Gastroesophageal sphincter (tissue), 3 donors: Measurements from ENCODE around the gene CIAO2A.

ENCODE experiments used
- POLR2A ChIP-seq, 2 donors: fragments of 450-650 bp; IDR thresholded peaks; one replicate each; pipeline ENCODE4 v1.6.1; 2017; ENCODE audit warnings: antibody characterized with exemption in 2 of 2, mild to moderate bottlenecking in 2 of 2, moderate library complexity in 1 of 2
- TF ChIP-seq, protein P1 (sequence below), 4 experiments: fragments of 200-600 bp in 2 of 4; fragments of 450-650 bp in 2 of 4; sonication (generic) in 1 of 4; IDR thresholded peaks; one replicate each; pipeline ENCODE4 v1.5.1; 2017 to 2019; ENCODE audit warnings: antibody characterized with exemption in 4 of 4, mild to moderate bottlenecking in 2 of 4, moderate library complexity in 2 of 4

GRCh38 chr15:64022571-64022970 lies 71.1 kb downstream of the CIAO2A start:
- TF ChIP-seq, protein P1, sequence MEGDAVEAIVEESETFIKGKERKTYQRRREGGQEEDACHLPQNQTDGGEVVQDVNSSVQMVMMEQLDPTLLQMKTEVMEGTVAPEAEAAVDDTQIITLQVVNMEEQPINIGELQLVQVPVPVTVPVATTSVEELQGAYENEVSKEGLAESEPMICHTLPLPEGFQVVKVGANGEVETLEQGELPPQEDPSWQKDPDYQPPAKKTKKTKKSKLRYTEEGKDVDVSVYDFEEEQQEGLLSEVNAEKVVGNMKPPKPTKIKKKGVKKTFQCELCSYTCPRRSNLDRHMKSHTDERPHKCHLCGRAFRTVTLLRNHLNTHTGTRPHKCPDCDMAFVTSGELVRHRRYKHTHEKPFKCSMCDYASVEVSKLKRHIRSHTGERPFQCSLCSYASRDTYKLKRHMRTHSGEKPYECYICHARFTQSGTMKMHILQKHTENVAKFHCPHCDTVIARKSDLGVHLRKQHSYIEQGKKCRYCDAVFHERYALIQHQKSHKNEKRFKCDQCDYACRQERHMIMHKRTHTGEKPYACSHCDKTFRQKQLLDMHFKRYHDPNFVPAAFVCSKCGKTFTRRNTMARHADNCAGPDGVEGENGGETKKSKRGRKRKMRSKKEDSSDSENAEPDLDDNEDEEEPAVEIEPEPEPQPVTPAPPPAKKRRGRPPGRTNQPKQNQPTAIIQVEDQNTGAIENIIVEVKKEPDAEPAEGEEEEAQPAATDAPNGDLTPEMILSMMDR (IDR thresholded peaks at IDR 0.05), result no peak
- TF ChIP-seq POLR2A (IDR thresholded peaks at IDR 0.05), result no peak
